ENCODE data around the gene COQ8B. TPM values are rescaled to one million over a fixed set of nuclear protein-coding genes. Genes with fewer than 3 reads are reported as not detected.
"Not testable (repeated sequence)": the region's sequence is repeated elsewhere in the genome, so short reads cannot be mapped to it uniquely, and the experiment has no call there.

Gene COQ8B
- total RNA-seq, 1 donor from 2014 or later = 51.1 TPM

DNA sequence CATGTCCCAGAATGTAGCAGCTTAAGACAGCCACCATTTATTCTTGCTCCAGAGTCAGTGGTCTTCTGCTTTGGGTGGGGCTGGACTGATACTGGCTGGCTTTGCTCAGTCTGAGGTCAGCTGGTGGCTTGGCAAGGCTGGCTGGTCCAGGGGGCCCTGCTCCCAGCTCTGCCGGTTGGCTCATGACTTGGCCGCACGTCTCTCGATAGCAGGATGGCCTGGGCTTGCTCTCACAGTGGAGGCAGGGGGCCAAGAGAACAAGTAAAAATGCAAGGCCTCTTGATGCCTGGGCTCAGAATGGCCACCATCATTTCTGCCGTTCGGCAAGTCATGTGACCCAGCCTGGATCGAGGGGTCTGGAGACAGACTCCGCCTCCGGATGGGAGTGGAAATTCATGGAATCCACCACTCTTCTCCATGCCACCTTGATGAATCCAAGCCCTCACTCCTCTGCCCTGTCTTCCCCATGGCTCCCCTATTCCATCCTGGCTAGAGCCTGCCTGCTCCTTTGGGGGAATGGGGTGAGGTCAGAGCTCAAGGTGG lies 20.5 kb upstream of the COQ8B start:
- H3K27me3 ChIP-seq = no peaks in the 10 kb centered on the region
- TF ChIP-seq POLR2A (IDR thresholded peaks at IDR 0.05) (no peak), POLR2AphosphoS5 (IDR thresholded peaks at IDR 0.05; ENCODE audit: insufficient read depth in 1 of 2, low read depth in 1 of 2) (peak in 1 of 2 donors; percentile 21)
- TF ChIP-seq, protein P1, sequence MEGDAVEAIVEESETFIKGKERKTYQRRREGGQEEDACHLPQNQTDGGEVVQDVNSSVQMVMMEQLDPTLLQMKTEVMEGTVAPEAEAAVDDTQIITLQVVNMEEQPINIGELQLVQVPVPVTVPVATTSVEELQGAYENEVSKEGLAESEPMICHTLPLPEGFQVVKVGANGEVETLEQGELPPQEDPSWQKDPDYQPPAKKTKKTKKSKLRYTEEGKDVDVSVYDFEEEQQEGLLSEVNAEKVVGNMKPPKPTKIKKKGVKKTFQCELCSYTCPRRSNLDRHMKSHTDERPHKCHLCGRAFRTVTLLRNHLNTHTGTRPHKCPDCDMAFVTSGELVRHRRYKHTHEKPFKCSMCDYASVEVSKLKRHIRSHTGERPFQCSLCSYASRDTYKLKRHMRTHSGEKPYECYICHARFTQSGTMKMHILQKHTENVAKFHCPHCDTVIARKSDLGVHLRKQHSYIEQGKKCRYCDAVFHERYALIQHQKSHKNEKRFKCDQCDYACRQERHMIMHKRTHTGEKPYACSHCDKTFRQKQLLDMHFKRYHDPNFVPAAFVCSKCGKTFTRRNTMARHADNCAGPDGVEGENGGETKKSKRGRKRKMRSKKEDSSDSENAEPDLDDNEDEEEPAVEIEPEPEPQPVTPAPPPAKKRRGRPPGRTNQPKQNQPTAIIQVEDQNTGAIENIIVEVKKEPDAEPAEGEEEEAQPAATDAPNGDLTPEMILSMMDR (IDR thresholded peaks at IDR 0.05) = no peak
- no peak for DNase-seq (ENCODE audit: extremely low spot score in 2 of 2)
- H3K36me3 ChIP-seq = peaks cover 0 to 80% of the 10 kb centered on the region in 2 donors
- no peaks in the 10 kb centered on the region for H3K9me3 ChIP-seq
- H3K4me1 ChIP-seq = peaks cover 33% of the 10 kb centered on the region
- H3K4me3 ChIP-seq = no peak overlapping the region
- intact Hi-C loops (cut with DNase I) = no loop called here
- peak overlapping the region; percentile 33 for H3K27ac ChIP-seq

DNA sequence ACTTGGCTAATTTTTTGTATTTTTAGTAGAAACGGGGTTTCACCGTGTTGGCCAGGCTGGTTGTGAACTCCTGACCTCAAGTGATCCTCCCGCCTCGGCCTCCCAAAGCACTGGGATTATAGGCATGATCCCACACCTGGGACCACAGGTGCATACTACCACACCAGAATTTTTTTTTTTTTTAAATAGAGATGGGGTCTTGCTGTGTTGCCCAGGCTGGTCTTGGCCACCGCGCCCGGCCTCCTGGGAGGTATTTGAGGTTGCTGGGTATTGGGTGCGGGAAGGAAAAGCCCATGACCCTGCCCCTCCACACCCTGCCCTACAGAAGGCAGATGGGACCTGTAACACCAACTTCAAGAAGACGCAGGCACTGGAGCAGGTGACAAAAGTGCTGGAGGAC lies 20.0 kb upstream of the COQ8B start:
- Histone ChIP-seq H3K27ac (peak overlapping the region; percentile 33), H3K36me3 (peaks cover 0 to 83% of the 10 kb centered on the region in 2 donors), H3K4me3 (no peak overlapping the region), H3K27me3 (no peaks in the 10 kb centered on the region), H3K9me3 (no peaks in the 10 kb centered on the region), H3K4me1 (peaks cover 32% of the 10 kb centered on the region)
- intact Hi-C loops (cut with DNase I) = no loop called here
- no peak for DNase-seq (ENCODE audit: extremely low spot score in 2 of 2)
- TF ChIP-seq, protein P1 (IDR thresholded peaks at IDR 0.05) = no peak
- no peak for TF ChIP-seq POLR2AphosphoS5 (IDR thresholded peaks at IDR 0.05; ENCODE audit: insufficient read depth in 1 of 2, low read depth in 1 of 2)
- TF ChIP-seq POLR2A (IDR thresholded peaks at IDR 0.05) = no peak

DNA sequence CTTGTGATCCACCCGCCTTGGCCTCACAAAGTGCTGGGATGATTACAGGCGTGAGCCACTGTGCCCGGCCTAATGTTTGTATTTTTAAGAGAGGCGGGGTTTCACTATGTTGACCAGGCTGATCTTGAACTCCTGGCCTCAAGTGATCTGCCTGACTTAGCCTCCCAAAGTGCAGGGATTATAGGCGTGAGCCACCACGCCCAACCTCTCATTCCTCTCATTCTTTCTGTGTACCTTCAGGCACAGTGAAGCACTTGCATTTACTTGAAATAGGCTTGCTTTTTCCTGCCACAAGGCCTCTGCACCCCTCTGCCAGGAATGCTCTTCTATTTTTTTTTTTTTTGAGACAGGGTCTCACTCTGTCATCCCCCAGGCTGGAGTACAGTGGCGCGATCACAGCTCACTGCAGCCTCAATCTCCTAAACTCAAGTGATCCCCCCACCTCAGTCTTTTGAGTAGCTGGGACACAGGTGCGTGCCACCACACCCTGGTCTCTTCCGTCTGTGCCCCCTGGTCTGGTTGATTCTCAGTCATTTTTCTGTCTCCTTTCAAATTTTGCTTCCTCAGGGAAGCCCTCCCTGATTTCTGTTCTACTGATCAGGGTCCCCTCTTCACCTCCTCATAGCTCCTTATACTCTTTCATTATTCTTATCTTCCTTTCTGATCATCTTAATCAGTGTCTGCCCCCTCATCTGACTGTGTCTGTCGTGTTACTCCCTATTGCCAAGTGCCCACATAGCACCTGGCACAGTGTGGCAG lies 18.5 kb upstream of the COQ8B start:
- intact Hi-C loops (cut with DNase I) = no loop called here
- Histone ChIP-seq H3K4me1 (peaks cover 19% of the 10 kb centered on the region), H3K36me3 (peaks cover 0 to 95% of the 10 kb centered on the region in 2 donors), H3K4me3 (no peak overlapping the region), H3K9me3 (no peaks in the 10 kb centered on the region), H3K27ac (no peak overlapping the region), H3K27me3 (no peaks in the 10 kb centered on the region)
- no peak for TF ChIP-seq POLR2A (IDR thresholded peaks at IDR 0.05)
- TF ChIP-seq POLR2AphosphoS5 (IDR thresholded peaks at IDR 0.05; ENCODE audit: insufficient read depth in 1 of 2, low read depth in 1 of 2) = no peak
- TF ChIP-seq, protein P1 (IDR thresholded peaks at IDR 0.05) = no peak
- DNase-seq (ENCODE audit: extremely low spot score in 2 of 2) = no peak

DNA sequence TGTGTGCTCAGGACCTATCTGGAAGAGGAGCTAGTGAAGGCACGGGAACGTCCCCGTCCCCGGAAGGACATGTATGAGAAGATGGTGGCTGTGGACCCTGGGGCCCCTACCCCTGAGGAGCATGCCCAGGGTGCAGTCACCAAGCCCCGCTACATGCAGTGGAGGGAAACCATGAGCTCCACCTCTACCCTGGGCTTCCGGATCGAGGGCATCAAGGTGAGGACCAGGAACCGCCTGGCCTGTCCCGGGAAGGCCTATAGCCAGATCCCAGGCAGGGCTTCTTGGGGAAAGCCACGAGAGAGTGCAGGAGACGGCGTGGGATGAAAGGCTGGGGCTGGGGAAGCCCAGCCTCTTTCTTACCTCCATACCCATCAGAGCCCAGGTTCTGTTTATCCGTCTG lies 16.5 kb upstream of the COQ8B start:
- no peak for DNase-seq (ENCODE audit: extremely low spot score in 2 of 2)
- TF ChIP-seq, protein P1 (IDR thresholded peaks at IDR 0.05) = no peak
- TF ChIP-seq POLR2A (IDR thresholded peaks at IDR 0.05) (no peak), POLR2AphosphoS5 (IDR thresholded peaks at IDR 0.05; ENCODE audit: insufficient read depth in 1 of 2, low read depth in 1 of 2) (peak in 1 of 2 donors; percentile 14)
- peaks cover 8% of the 10 kb centered on the region for H3K4me1 ChIP-seq
- intact Hi-C loops (cut with DNase I) = no loop called here
- H3K4me3 ChIP-seq = no peak overlapping the region
- no peaks in the 10 kb centered on the region for H3K27me3 ChIP-seq
- peaks cover 0 to 98% of the 10 kb centered on the region in 2 donors for H3K36me3 ChIP-seq
- H3K27ac ChIP-seq = no peak overlapping the region
- no peaks in the 10 kb centered on the region for H3K9me3 ChIP-seq

DNA sequence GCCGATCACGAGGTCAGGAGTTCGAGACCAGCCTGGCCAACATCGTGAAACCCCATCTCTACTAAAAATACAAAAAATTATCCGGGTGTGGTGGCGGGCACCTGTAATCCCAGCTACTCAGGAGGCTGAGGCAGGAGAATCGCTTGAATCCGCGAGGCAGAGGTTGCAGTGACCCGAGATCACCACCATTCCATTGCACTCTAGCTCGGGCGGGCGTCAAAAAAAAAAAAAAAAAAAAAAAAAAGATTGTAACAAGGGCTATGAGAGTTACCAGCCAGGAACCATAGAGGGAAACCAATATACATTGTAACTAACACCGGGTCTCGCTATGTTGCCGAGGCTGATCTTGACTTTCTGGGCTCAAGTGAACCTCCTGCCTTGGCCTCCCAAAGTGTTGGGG lies 15.6 kb upstream of the COQ8B start:
- intact Hi-C loops (cut with DNase I); DNase-seq (ENCODE audit: extremely low spot score in 2 of 2); H3K4me1 ChIP-seq; H3K27ac ChIP-seq; H3K9me3 ChIP-seq; H3K27me3 ChIP-seq; H3K4me3 ChIP-seq: not testable (repeated sequence)
- H3K36me3 ChIP-seq = peaks cover 0 to 98% of the 10 kb centered on the region in 2 donors

DNA sequence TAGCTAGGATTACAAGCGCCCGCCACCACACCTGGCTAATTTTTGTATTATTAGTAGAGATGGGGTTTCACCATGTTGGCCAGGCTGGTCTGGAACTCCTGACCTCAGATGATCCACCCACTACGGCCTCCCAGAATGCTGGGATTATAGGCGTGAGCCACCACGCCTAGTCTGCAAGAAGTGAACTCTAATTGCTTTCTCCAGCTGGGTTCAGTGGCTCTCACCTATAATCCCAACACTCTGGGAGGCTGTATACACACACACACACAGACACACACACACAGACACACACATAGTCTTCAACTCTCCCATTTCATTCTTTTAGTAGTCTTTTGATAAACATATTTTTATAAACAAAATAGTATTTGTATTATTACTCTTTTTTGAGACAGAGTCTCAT lies 13.4 kb upstream of the COQ8B start:
- H3K27me3 ChIP-seq; H3K4me1 ChIP-seq; DNase-seq (ENCODE audit: extremely low spot score in 2 of 2); H3K9me3 ChIP-seq; H3K4me3 ChIP-seq; intact Hi-C loops (cut with DNase I); H3K27ac ChIP-seq: not testable (repeated sequence)
- H3K36me3 ChIP-seq = peaks cover 4 to 98% of the 10 kb centered on the region in 2 donors
